T-cell (primary cell): ENCODE results near the gene SLC25A26. TPM values are rescaled to one million over a fixed set of nuclear protein-coding genes. Genes with fewer than 3 reads are reported as not detected.

Source experiments
- ATAC-seq, 4 experiments: fragments of 200-7000 bp in 3 of 4; fragments of 150-1000 bp in 1 of 4; cut with Tn5 transposase; replicated peaks in 1 of 4; 1 replicate in 3 of 4; 2 replicates in 1 of 4; pipeline ENCODE4 v1.10.0; 2021; ENCODE audit warnings: moderate library complexity in 3 of 4, mild to moderate bottlenecking in 2 of 4, moderate number of reproducible peaks in 1 of 4
- CTCF ChIA-PET, 2 donors: fragments of 300-600 bp; sonication (Branson Sonifier 250); formaldehyde crosslinking; loops; one replicate each; lab custom pipeline; 2022; ENCODE audit warnings: antibody characterized with exemption in 2 of 2; lab: Charles Lee
- POLR2A ChIA-PET, 2 donors: fragments of 300-600 bp; sonication (Branson Sonifier 250); formaldehyde crosslinking; loops; one replicate each; lab custom pipeline; 2022; ENCODE audit warnings: antibody characterized with exemption in 2 of 2; lab: Charles Lee
- DNase-seq, 35 experiments: peaks; one replicate each; pipeline versions ENCODE4 v3.0.0 to v3.0.0-alpha.2; 2013 to 2023
- H3K27ac ChIP-seq: one replicate; pipeline ENCODE4 v1.5.1; 2013; ENCODE audit warnings: low read length
- H3K27me3 ChIP-seq, 2 experiments: replicated peaks in 1 of 2; 1 replicate in 1 of 2; 2 replicates in 1 of 2; pipeline versions ENCODE4 v1.6.1 to v1.7.0; 2013; ENCODE audit warnings: low read length in 1 of 2, mixed read lengths in 1 of 2; ENCODE audit not compliant: control insufficient read depth in 2 of 2, insufficient read depth in 2 of 2; ENCODE audit errors: extremely low read depth in 1 of 2
- H3K36me3 ChIP-seq, 2 donors: 1 replicate in 1 of 2; 2 replicates in 1 of 2; pipeline versions ENCODE4 v1.6.1 to v1.7.0; 2013; ENCODE audit warnings: low read length in 1 of 2; ENCODE audit not compliant: control insufficient read depth in 2 of 2, insufficient read depth in 1 of 2; ENCODE audit errors: extremely low read depth in 1 of 2
- H3K4me1 ChIP-seq, 2 experiments: 1 replicate in 1 of 2; 2 replicates in 1 of 2; pipeline versions ENCODE4 v1.6.1 to v1.7.0; 2013; ENCODE audit warnings: low read length in 2 of 2, mixed read lengths in 1 of 2; ENCODE audit not compliant: insufficient read depth in 2 of 2, control insufficient read depth in 1 of 2; ENCODE audit errors: extremely low read depth in 1 of 2
- H3K4me3 ChIP-seq, 2 donors: 1 replicate in 1 of 2; 2 replicates in 1 of 2; pipeline versions ENCODE4 v1.5.1 to v1.7.0; 2013; ENCODE audit warnings: mild to moderate bottlenecking in 2 of 2, low read length in 1 of 2, moderate library complexity in 1 of 2; ENCODE audit not compliant: control insufficient read depth in 1 of 2; ENCODE audit errors: extremely low read depth in 1 of 2
- H3K9me3 ChIP-seq: 2 replicates; pipeline ENCODE4 v1.7.0; 2013
- H3K27ac Mint-ChIP-seq, 2 donors: one replicate each; pipeline ENCODE4 v1.8.0; 2020 to 2021; ENCODE audit warnings: mild to moderate bottlenecking in 2 of 2, mixed read lengths in 2 of 2
- H3K27me3 Mint-ChIP-seq, 2 donors: one replicate each; pipeline ENCODE4 v1.8.0; 2021 to 2022; ENCODE audit warnings: mixed read lengths in 2 of 2
- H3K36me3 Mint-ChIP-seq: one replicate; pipeline ENCODE4 v1.8.0; 2021; ENCODE audit warnings: mixed read lengths
- H3K4me1 Mint-ChIP-seq, 3 donors: one replicate each; pipeline ENCODE4 v1.8.0; 2020 to 2022; ENCODE audit warnings: mixed read lengths in 3 of 3, mild to moderate bottlenecking in 1 of 3
- H3K4me3 Mint-ChIP-seq, 3 donors: one replicate each; pipeline ENCODE4 v1.8.0; 2020 to 2022; ENCODE audit warnings: mild to moderate bottlenecking in 3 of 3, mixed read lengths in 3 of 3, moderate library complexity in 3 of 3
- H3K9me3 Mint-ChIP-seq, 3 donors: one replicate each; pipeline ENCODE4 v1.8.0; 2020 to 2022; ENCODE audit warnings: mixed read lengths in 3 of 3
- WGBS: methylation state at CpG from one replicate; pipeline ENCODE4 v1.1.5; 2013; ENCODE audit warnings: missing lambda C conversion rate; ENCODE audit not compliant: insufficient coverage; 5-methylcytosine and 5-hydroxymethylcytosine counted together
- total RNA-seq, 35 experiments: library from RNA in 6 of 35; stranded (reverse) in 6 of 35; fragments of 120-200 nt in 1 of 35; gene quantifications; one replicate each; pipeline versions ENCODE4 v1.2.1 to v1.2.4 and lab custom pipeline; 2013 to 2026

SLC25A26 gene
- total RNA-seq, 5 donors from 2014 or later (not counting 1 experiment from before 2014, with no cell fraction given), result 16.6 to 26.9 (median 23.5) TPM

DNA sequence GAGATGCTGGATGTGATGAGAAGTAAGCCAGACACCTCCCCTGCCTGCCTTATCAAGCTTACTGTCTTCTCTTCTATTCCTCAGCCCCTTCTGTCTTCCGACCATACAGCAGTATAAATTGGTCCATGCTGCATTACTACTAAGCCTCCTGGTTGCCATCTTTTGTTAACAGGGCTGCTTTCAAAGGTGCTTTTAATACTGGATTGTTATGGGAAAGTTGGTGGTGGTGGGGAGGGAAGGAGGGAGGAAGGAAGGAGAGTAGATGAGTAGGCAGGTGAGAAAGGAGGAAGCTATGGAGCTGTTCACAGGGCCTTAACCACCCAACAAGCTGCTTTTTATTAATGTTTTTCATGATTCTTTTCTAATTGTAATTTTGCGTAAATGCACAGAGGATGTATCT is 114.9 kb downstream of the SLC25A26 start:
- Mint-ChIP-seq H3K36me3 (peaks cover 18% of the 10 kb centered on the region), H3K27me3 (no peaks in the 10 kb centered on the region), H3K4me3 (no peak overlapping the region), H3K4me1 (peaks cover 35 to 47% (median 40%) of the 10 kb centered on the region in 3 donors), H3K27ac (no peak overlapping the region), H3K9me3 (peaks cover 0 to 3% (median 0%) of the 10 kb centered on the region in 3 donors)
- POLR2A ChIA-PET, result no interaction called here
- WGBS, result no CpG with 5 or more reads among the region's 2 CpGs
- no peaks in the 10 kb centered on the region for H3K27me3 ChIP-seq
- ATAC-seq (no peak), DNase-seq (no peak)
- no peaks in the 10 kb centered on the region for H3K9me3 ChIP-seq
- no peaks in the 10 kb centered on the region for H3K4me1 ChIP-seq
- no peaks in the 10 kb centered on the region for H3K36me3 ChIP-seq
- no peak overlapping the region for H3K27ac ChIP-seq
- H3K4me3 ChIP-seq, result no peak overlapping the region
- CTCF ChIA-PET, result no interaction called here

DNA sequence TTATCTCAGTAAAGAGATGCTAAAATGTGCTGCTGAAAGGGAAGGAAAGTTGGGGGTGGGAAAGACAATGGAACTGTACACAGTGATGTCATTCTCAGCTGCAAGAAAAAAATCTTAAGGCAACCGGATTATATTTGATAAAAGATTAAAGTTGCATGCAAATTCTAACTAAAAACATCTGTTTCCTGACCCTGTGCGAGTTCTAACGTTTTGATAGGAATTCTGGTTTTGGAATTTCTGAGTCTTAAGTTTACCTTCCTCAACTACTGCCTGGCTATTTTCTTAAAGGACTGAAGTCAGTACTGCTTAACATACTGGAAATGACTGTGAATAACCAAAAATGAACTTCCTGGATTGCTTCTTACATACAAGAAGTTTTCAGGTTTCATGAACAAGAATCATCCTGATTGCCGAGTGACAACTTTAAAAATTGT is 115.5 kb downstream of the SLC25A26 start:
- no peaks in the 10 kb centered on the region for H3K9me3 ChIP-seq
- H3K4me3 Mint-ChIP-seq, result no peak overlapping the region
- no CpG with 5 or more reads among the region's 4 CpGs for WGBS
- peaks cover 34 to 46% (median 40%) of the 10 kb centered on the region in 3 donors for H3K4me1 Mint-ChIP-seq
- no peaks in the 10 kb centered on the region for H3K4me1 ChIP-seq
- ChIA-PET POLR2A (no interaction called here), CTCF (no interaction called here)
- peaks cover 0 to 3% (median 0%) of the 10 kb centered on the region in 3 donors for H3K9me3 Mint-ChIP-seq
- no peaks in the 10 kb centered on the region for H3K36me3 ChIP-seq
- peak overlapping the region in 1 of 2 donors; percentile 0 for H3K27ac Mint-ChIP-seq
- H3K27me3 Mint-ChIP-seq, result no peaks in the 10 kb centered on the region
- ATAC-seq, result no peak
- DNase-seq, result no peak
- no peaks in the 10 kb centered on the region for H3K27me3 ChIP-seq
- H3K36me3 Mint-ChIP-seq, result peaks cover 18% of the 10 kb centered on the region
- H3K4me3 ChIP-seq, result no peak overlapping the region
- no peak overlapping the region for H3K27ac ChIP-seq

DNA sequence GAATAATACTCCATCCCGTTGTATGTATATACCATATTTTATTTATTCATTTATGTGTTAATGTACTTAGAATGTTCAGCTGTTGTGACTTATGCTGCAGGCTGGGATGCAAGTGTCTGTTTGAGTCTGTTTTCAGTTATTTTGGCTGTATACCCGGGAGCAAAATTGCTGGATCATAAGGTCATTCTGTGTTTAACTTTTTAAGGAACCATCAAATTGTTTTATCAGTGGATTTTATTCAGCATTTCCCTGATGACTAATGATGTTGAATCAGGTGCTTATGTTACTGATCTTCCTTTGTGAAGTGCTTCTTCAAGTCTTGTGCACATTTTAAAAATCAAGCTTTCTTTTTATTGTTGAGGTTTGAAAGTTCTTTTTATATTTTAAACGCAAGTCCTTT is 118.1 kb downstream of the SLC25A26 start:
- H3K4me1 Mint-ChIP-seq, result peaks cover 28 to 38% (median 33%) of the 10 kb centered on the region in 3 donors
- DNase-seq, result no peak
- H3K4me1 ChIP-seq, result no peaks in the 10 kb centered on the region
- H3K27me3 ChIP-seq, result no peaks in the 10 kb centered on the region
- POLR2A ChIA-PET, result interaction anchor here in 1 of 2 donors (0.6 kb wide), 1 partner anchor 41 kb away, joined by 3 read pairs; no protein-coding TSS in a partner anchor
- no peak for ATAC-seq
- CTCF ChIA-PET, result no interaction called here
- no peak overlapping the region for H3K27ac Mint-ChIP-seq
- no peaks in the 10 kb centered on the region for H3K9me3 ChIP-seq
- no peak overlapping the region for H3K27ac ChIP-seq
- H3K4me3 Mint-ChIP-seq, result no peak overlapping the region
- H3K4me3 ChIP-seq, result no peak overlapping the region
- no peaks in the 10 kb centered on the region for H3K9me3 Mint-ChIP-seq
- 100% methylated on average over 1 of the region's 3 CpGs for WGBS
- H3K36me3 Mint-ChIP-seq, result peaks cover 2% of the 10 kb centered on the region
- H3K27me3 Mint-ChIP-seq, result no peaks in the 10 kb centered on the region
- H3K36me3 ChIP-seq, result no peaks in the 10 kb centered on the region

DNA sequence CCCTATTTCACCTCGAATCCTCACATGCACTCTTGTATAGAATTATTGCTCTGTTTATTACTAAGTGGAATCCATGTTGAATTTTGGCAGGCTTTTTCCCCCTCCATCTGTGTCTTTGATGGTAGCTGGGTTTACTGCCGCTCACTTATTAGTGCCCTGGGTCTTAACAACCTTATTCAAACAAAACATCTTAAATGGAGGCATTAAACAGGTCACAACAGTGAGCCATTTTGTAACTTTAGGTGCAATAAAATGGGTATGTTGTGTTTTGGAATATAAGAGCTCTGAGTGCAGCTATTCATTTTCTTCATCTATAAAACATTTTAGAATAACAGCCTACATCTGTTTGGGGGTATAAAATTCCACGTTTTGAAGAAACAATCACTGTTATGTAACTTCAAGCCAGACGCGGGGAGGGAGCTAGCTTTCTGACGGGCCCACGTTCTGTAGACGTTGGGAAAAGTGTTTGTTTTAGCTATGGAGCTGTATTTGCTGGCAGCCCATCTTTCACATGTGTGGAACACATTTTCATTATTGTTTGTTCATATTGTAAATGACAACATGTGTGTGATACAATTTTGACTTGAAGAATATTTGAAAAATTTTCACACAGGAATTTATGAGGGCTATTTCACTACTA is 122.0 kb downstream of the SLC25A26 start:
- Mint-ChIP-seq H3K4me3 (no peak overlapping the region), H3K27me3 (no peaks in the 10 kb centered on the region), H3K36me3 (peaks cover 15% of the 10 kb centered on the region), H3K4me1 (peaks cover 12 to 26% (median 19%) of the 10 kb centered on the region in 3 donors), H3K9me3 (peaks cover 0 to 5% (median 0%) of the 10 kb centered on the region in 3 donors), H3K27ac (no peak overlapping the region)
- ChIA-PET CTCF (interaction anchor here (0.6 to 1.0 kb wide), 3 partner anchors 8 to 66 kb away, joined by 3 to 4 read pairs (median 3); no protein-coding TSS in a partner anchor), POLR2A (interaction anchor here in 1 of 2 donors (0.6 kb wide), 1 partner anchor 24 kb away, joined by 3 read pairs; no protein-coding TSS in a partner anchor)
- no peaks in the 10 kb centered on the region for H3K36me3 ChIP-seq
- no peak overlapping the region for H3K27ac ChIP-seq
- H3K4me3 ChIP-seq, result no peak overlapping the region
- DNase-seq, result no peak
- no peaks in the 10 kb centered on the region for H3K4me1 ChIP-seq
- H3K27me3 ChIP-seq, result no peaks in the 10 kb centered on the region
- no peaks in the 10 kb centered on the region for H3K9me3 ChIP-seq
- ATAC-seq, result no peak
- no CpG with 5 or more reads among the region's 8 CpGs for WGBS

DNA sequence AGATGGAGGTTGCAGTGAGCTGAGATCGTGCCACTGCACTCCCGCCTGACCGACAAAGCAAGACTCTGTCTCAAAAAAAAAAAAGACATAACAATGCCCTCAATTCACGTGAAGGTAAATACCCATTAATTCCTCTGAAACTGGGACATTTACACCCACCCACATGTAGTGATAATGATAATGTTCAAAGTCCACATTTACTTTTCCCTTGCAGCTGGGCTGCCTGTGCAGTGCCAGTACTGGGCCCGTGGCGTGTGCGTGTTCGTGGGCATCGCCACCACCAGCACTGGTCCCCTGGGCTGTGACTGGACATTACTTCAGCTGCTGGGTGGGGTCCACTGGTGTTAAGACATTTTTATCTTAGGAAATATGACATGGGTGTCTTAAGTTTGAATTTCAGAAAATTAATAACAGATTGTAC is 123.6 kb downstream of the SLC25A26 start:
- Histone ChIP-seq H3K4me3 (no peak overlapping the region), H3K36me3 (no peaks in the 10 kb centered on the region), H3K9me3 (no peaks in the 10 kb centered on the region), H3K27me3 (no peaks in the 10 kb centered on the region), H3K27ac (no peak overlapping the region), H3K4me1 (no peaks in the 10 kb centered on the region)
- ATAC-seq (no peak), DNase-seq (no peak)
- Mint-ChIP-seq H3K36me3 (peaks cover 27% of the 10 kb centered on the region), H3K9me3 (peaks cover 0 to 5% (median 0%) of the 10 kb centered on the region in 3 donors), H3K27ac (no peak overlapping the region), H3K4me1 (peaks cover 6 to 15% (median 10%) of the 10 kb centered on the region in 3 donors), H3K4me3 (no peak overlapping the region), H3K27me3 (no peaks in the 10 kb centered on the region)
- WGBS, result 100% methylated on average over 5 of the region's 9 CpGs
- ChIA-PET POLR2A (interaction anchor here in 1 of 2 donors (0.7 kb wide), 1 partner anchor 37 kb away, joined by 5 read pairs; no protein-coding TSS in a partner anchor), CTCF (interaction anchor here in 1 of 2 donors (0.6 kb wide), 1 partner anchor 602 kb away, joined by 3 read pairs; no protein-coding TSS in a partner anchor)

DNA sequence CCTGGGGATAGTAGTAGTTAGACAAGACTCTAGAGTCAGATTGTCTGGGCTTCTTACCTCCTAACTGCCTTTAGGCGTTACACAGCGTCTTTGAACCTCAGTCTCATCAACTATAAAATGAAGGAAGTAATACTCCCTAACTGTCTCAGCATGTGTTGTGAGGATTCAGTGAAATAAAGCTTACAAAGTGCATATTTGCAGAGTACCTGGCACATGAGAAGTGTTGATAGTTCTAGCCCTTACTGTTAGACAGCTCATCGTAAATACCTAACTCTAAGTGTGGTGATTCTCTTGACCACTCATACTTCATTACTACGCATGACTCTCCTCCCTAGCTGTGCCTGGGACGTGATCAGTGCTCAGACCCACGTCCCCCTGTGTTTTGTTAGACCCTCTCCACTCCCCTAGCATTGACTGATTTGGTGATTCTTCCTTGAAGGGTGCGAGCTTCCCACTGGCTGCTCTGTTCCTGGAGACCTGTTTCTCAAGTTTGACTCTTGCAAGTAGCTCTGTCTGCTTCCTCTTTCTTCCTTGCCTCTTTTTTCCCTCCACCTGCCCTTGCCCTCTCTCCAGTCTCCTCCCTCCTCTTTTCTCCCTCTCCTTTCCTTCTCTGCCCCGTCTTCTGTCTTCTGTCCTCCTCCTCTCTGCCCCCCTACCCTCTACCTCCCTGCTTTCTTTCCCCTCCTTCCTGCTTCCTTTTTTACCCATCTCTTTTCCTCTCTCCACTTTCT is 124.2 kb downstream of the SLC25A26 start:
- H3K27me3 Mint-ChIP-seq, result no peaks in the 10 kb centered on the region
- ChIA-PET POLR2A (interaction anchor here in 1 of 2 donors (0.7 kb wide), 1 partner anchor 38 kb away, joined by 5 read pairs; no protein-coding TSS in a partner anchor), CTCF (no interaction called here)
- 89% methylated on average over 5 of the region's 8 CpGs for WGBS
- DNase-seq (no peak), ATAC-seq (no peak)
- H3K36me3 Mint-ChIP-seq, result peaks cover 33% of the 10 kb centered on the region
- H3K36me3 ChIP-seq, result no peaks in the 10 kb centered on the region
- no peak overlapping the region for H3K27ac Mint-ChIP-seq
- H3K9me3 Mint-ChIP-seq, result peaks cover 0 to 5% (median 0%) of the 10 kb centered on the region in 3 donors
- H3K27ac ChIP-seq, result no peak overlapping the region
- H3K4me3 Mint-ChIP-seq, result no peak overlapping the region
- no peak overlapping the region for H3K4me3 ChIP-seq
- H3K27me3 ChIP-seq, result no peaks in the 10 kb centered on the region
- peaks cover 2 to 15% (median 6%) of the 10 kb centered on the region in 3 donors for H3K4me1 Mint-ChIP-seq
- no peaks in the 10 kb centered on the region for H3K4me1 ChIP-seq
- no peaks in the 10 kb centered on the region for H3K9me3 ChIP-seq
